ENCODE measurements around the gene AP5Z1.

- TF ChIP-seq CTCF (IDR thresholded peaks at IDR 0.05; ENCODE audit: low read depth, low read length), result no peak
- no peak for TF ChIP-seq POLR2A (IDR thresholded peaks at IDR 0.05; ENCODE audit: extremely low read depth, insufficient read length)
- TF ChIP-seq, protein P1, sequence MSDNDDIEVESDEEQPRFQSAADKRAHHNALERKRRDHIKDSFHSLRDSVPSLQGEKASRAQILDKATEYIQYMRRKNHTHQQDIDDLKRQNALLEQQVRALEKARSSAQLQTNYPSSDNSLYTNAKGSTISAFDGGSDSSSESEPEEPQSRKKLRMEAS (IDR thresholded peaks at IDR 0.05; ENCODE audit: low read depth, low read length), result no peak
Observed at GRCh38 chr7:4725850-4726450, 49.5 kb upstream of the AP5Z1 start.

All from NB4 (cell line).